NCI-H1417 treated with DMSO at 0.1 percent for 48 hours (cell line): ENCODE measurements around the gene UCN2.
"Not testable (repeated sequence)": the region's sequence is repeated elsewhere in the genome, so short reads cannot be mapped to it uniquely, and the experiment has no call there.

ENCODE experiments used
- DNase-seq: peaks from one replicate; lab custom pipeline; 2025; lab: John Stamatoyannopoulos, UW

The UCN2 gene

GRCh38 chr3:48561045-48561736 lies 2.4 kb downstream of the UCN2 start:
- no peak for DNase-seq

DNA sequence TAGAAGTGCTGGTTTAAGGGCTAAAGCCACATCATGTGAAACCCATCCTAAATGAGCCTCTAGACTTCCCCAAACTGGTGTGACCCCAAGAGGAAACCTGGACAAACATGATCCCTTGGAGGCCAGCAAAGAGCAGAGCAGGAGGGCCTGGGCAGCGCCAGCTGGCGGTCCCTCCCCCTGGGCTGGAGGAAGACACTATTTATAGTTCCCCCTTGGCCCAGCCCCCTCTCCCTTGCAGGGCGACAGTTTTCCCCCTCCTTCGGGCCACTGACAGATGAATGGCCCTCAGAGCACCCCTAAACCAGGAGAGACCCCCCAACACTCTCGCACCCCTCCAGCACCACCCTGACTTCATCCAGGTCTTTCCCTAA lies 2.9 kb downstream of the UCN2 start:
- no peak for DNase-seq

DNA sequence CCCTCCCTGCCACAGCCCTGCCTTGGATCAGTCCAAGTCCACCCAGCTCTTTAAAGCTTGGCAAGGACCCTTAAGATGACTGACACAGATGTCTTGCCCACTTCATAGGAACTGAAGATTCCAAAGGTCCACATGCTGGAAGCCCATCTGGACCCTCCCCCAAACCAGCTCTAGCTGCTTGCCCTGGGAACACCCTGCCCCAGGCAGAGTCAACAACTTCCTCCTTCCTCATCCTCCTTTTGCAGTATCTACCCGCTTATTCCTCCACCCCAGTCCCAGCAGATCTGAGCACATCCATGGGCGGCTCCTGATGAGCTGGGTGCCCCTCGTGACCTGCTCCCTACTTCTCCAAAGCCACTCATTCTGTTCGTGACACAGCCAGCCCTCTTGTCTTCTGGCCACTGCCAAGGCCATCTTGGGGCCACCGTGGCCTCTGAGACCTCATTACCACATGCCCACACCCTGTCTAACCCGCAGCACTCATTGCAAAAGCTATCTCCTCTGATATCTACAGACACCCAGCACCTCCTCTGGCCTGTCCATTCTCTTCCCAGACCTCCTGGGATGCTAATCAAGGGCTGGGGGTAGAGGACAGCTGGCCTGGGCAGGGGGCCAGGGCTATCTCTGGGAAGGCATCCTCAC lies 5.0 kb downstream of the UCN2 start:
- DNase-seq, result no peak

DNA sequence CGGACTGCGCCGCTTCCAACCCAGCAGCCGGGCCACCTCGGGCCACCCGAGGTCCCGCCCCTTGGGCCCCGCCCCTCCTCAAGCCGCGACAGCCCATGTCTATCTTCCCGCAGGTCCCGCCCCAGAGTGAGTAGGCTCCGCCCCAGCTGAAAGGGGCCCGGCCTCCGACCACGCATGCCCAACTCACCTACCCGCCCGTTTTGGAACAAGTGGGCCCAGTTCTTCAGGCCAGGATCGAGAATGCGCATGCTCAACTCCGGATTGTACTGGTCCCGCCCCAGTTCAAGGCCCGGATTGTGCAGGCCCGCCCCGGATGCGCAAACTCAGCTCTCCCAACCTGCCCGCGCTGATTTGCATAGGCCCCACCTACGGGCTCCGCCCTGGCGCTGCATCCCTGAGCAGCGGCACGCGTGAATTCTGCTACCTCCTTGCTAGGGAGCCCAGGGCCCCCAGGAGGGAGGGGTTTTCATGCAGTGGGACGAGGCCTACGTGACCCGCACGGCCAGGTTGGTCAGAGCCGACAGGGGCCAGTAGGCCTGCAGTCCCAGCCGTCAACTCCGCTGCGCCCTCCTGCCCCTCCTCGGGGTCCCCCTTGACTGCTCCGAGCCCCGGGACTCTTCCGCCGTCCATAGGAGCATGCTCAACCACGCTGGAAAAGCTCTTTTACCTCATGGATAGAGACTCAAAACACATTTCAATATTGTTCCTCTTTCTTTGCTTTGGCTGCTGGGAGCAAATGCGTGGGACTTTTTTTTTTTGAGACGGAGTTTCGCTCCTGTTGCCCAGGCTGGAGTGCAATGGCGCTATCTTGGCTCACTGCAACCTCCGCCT lies 6.6 kb downstream of the UCN2 start, which contains the start of gene PFKFB4:
Gene PFKFB4 (minus strand): TSS at position 8 of the 831 bp plus-strand sequence. CDS start 26 bp downstream, outside the sequence.
- DNase-seq, result peak; percentile 88

DNA sequence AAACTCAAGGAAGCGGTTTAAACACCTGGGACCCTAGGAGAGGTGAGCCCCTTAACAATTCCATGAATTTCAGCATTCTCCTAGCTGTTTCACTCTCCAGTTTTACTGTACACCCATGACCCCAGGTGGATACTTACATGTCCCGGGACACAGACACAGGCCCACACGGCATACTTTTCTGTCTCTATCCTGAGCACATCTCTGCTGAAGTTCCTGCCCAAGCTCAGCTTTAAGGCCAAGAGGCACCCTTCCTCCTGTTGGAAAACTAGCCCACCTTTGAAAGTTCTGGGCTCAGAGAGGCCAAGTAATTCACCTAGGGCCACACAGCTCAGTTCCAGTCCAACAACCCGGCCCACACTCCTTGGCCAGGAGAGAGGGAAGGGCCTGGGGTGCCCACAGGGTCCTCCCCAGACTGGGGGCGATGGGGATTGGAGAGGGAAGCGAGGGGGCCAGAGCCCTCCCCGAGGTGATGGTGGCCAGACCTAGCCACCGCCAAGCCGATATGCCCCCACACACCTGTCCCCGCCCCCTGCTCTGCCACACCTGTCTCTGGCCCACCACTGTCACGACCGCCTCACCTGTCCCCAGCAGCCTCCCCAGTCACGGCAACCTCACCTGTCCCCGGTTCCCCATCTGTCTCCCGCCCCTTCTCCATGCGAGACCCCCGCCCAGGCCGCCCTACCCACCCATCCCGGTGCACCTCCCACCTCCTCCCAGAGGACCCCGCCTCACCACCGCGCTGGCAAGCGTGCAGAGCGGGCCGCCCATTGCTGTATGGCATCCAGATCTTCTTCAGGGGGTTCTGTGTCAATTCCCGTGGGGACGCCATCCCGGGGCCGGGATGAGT lies 7.4 kb downstream of the UCN2 start:
- no peak for DNase-seq

DNA sequence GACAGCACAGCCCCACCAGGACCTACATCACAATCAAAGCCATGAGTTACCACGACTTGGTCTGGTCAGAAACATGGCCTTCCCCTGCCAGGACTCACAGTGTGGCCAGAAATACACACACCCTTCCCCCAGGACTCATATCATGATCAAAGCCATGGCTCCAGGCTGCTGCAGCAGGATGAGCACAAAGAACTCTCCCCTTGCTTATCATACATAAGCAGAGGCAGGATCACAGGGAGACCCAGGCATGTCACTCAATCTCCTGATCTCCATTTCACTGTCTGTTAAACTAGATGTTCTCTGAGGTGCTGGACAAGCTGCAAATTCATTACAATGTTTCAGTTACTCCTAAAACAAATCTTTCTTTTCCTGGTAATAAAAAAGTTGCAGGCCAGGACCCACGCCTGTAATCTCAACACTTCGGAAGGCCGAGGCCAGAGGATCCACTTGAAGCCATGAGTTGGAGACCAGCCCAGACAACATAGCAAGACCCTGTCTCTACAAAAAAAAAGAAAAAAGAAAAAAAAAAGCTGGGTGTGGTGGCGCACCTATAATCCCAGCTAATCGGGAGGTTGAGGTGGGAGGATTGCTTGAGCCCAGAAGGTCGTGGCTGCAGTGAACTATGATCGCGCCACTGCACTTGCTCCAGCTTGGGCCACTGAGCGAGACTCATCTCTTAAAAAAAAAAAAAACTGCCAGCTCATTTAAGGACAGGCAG lies 8.2 kb downstream of the UCN2 start:
- no peak for DNase-seq

- DNase-seq, result no peak
These were observed 9.4 kb downstream of the UCN2 start for GRCh38 chr3:48553886-48554845.

GRCh38 chr3:48553361-48553760 lies 10.2 kb downstream of the UCN2 start:
- DNase-seq, result no peak

GRCh38 chr3:48552111-48552951 lies 11.2 kb downstream of the UCN2 start:
- DNase-seq, result no peak

DNA sequence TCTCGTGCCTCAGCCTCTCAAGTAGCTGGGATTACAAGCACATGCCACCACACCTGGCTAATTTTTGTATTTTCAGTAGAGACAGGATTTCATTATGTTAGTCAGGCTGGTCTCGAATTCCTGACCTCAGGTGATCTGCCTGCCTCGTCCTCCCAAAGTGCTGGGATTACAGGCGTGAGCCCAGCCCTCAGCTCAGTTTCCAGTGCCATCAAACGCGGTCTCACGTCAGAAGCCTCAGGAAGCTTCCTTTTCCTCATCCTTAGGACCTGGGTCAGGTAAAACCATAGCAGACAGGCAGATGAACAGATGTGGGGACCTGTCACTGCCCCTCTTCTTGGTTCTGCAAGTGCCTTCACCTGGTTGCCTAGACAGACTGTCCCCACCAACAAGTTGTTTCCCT lies 11.9 kb downstream of the UCN2 start:
- not testable (repeated sequence) for DNase-seq

DNA sequence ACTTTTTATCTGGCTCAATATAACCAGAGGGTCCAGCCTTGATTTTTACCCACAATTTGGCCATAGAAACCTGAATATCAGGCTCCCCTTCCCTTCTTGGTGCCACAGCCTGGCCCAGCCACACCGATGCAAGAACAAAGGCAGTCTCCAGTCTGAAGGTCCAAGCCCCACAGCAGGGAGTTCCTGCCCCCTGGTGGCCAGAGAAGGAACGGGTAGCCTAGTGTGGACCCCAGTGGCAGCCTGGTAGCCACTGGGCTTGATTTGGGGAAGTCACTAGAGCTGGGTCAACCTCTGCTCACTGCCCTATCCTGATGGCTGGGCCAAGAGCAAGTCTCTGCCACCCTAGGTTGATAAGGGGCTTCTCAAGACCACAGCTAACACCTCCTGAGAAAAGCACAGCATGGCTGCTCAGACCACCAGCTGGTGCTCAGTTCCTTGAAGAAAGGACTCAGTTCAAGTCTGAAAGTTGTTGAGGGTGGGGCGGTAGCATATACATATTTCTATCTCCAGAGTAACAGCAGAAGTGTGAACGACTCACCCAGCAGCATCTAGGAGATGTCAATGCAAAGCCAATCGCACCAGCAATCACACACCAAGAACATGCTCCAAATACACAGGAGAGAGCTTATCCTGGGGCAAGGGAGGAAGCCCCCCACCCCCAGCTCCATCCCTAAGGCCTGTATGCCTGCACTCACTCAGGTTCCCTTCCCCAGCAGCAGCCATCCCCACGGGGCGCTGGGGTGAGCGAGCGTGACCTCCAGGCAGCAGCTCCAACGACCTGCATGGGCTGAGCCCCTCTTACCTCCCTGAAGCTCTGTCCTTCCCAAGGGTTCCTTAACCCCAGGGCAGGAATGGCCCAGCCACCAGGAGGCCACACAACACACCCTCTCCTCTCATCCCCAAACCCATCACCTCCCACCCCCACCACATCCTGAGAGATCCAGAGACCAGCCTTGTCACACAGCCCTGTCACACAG lies 14.6 kb downstream of the UCN2 start:
- DNase-seq, result no peak

DNA sequence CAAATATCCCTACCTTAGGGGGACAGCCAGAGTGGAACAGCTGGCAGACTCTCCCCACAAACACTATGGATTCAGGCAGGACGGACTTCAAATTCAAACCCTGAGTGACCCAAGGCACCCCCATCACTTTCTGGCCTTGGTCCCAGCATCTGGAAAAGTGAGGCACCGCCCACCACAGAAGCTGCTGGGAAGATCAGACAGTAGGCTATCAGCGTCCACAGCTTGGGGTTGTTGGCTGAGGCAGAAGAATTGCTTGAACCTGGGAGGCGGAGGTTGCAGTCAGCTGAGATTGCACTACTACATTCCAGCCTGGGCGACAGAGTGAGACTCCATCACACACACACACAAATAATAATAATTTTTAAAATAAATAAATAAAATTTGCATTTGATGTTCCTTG lies 15.5 kb downstream of the UCN2 start:
- no peak for DNase-seq

- no peak for DNase-seq
These were observed 17.3 kb downstream of the UCN2 start for GRCh38 chr3:48546203-48546829.

GRCh38 chr3:48544141-48544540 lies 19.4 kb downstream of the UCN2 start:
- no peak for DNase-seq

DNA sequence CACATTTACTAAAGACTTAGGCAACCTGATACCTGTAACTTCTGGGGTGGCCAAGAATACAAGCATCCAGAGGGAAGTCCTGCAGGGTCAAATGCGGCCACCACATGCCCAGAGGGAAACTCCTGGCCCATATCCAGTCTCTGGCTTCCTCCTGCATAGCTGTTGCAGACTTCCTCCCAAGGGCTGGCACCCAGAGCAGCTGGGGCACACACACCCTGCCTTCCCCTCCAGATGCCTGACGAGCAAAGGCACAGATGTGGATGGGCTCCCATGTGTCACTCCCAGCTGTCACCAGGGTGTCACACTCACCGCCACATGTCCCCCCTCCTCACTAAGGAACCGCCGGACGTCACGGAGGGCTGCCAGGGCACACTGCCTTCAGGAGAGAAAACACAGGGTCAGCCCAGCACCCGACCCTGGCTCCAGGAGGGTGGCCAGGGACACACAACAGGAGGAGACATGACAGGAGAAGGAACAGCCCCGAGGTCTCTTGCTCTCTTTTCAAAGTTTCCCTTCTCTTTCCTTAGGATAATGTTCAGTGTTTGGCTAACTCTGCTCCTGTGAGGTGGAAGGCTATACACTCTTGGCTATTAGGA lies 20.2 kb downstream of the UCN2 start:
- no peak for DNase-seq

DNA sequence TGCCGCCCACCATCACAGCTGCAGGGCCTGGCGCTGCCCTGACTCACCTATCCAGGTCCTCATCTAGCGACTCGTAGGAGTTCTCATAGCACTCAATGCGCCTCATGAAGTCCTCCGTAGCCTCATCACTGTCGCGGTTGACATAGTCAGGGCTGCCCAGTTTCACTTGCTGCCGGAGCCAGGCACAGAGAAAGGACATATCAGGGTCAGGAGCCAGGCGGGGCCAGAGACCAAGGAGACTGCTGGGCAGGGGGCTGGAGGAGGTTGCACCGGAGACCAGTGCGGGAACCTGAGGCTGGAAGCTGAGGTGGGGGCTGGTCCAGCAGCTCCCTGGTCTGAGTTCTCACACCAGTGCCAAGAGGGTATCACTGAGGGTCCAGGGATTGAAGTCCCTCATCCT lies 25.1 kb downstream of the UCN2 start:
- DNase-seq, result no peak

GRCh38 chr3:48536785-48537184 lies 26.8 kb downstream of the UCN2 start:
- DNase-seq, result no peak
